Measurements from ENCODE around the gene NPIPA1. TPM values are rescaled to one million over a fixed set of nuclear protein-coding genes. Genes with fewer than 3 reads are reported as not detected.
"Not testable (repeated sequence)": the region's sequence is repeated elsewhere in the genome, so short reads cannot be mapped to it uniquely, and the experiment has no call there.

The NPIPA1 gene
- total and polyA plus RNA-seq, 5 donors: 40.7 to 76.6 (median 60.0) TPM

DNA sequence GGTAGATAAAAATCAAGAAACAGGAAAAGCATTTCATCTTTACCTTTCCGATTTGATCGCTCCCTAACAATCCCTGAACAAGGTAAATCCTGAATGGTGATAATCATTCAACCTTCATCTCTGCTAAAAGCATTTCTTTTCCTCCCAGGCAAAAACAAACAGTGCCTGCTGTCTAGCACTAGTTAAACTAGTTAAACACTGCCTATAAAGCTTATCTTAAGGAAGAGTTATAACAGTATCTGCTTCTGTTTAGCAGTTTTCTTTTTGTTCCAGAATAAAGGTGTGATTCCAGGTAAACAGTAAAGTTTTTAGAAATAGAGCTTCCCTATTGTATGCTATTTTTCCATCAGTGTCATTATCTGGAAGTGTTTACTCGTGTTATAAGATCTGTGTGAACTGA is 44.0 kb downstream of the NPIPA1 start:
- DNase-seq; intact Hi-C loops (cut with DNase I); H3K4me3 ChIP-seq (ENCODE audit: low read length); H3K9me3 ChIP-seq (ENCODE audit: control insufficient read depth, low read length); H3K27ac ChIP-seq (ENCODE audit: low read length); ATAC-seq; H3K27me3 ChIP-seq (ENCODE audit: control insufficient read depth, insufficient read depth); H3K4me1 ChIP-seq (ENCODE audit: control insufficient read depth, insufficient read depth, low read length): not testable (repeated sequence)
- 72% methylated on average over 3 of the region's 3 CpGs for WGBS

DNA sequence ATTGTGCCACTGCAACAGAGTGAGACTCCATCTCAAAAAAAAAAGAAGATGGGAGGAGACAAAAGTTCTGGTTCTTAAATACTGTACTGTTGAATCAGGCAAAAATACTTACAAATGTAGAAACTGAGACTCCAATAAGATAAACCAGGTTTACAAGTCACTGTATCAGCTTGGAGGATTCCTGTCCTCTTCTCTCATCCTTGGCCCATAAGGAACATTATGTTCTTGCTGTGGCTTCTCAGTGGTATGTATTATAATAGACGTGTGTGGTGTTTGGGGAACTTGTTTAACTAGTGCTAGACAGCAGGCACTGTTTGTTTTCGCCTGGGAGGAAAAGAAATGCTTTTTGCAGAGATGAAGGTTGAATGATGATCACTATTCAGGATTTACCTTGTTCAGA is 45.3 kb downstream of the NPIPA1 start:
- intact Hi-C loops (cut with DNase I); DNase-seq; H3K27me3 ChIP-seq (ENCODE audit: control insufficient read depth, insufficient read depth); H3K4me3 ChIP-seq (ENCODE audit: low read length); H3K9me3 ChIP-seq (ENCODE audit: control insufficient read depth, low read length); H3K4me1 ChIP-seq (ENCODE audit: control insufficient read depth, insufficient read depth, low read length); H3K27ac ChIP-seq (ENCODE audit: low read length): not testable (repeated sequence)
- whole genome bisulfite sequencing: 8% methylated on average over 1 of the region's 2 CpGs
- ATAC-seq: peak; percentile 29 to 48

DNA sequence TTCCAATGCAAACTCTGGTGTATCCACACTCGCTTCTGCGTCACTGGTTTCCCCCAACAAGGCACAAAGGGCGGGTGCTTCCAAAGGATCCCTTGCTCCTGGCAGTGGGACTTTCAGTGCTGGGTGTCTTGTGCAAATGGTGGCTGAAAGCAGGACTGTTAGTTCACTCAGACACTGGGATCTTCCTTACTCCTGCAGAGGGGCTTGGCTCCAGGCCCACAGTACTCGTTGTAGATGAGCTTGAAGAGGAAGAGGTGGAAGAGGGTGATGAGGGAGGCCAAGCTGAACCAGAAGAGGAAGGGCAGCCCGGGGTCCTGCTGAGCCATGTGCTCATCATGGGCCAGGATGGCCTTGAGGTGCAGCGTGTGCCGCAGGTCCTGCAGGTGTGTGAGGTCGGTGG is 50.8 kb downstream of the NPIPA1 start:
- H3K27me3 ChIP-seq (ENCODE audit: control insufficient read depth, insufficient read depth); H3K4me1 ChIP-seq (ENCODE audit: control insufficient read depth, insufficient read depth, low read length); intact Hi-C loops (cut with DNase I); H3K9me3 ChIP-seq (ENCODE audit: control insufficient read depth, low read length); H3K27ac ChIP-seq (ENCODE audit: low read length); H3K4me3 ChIP-seq (ENCODE audit: low read length): not testable (repeated sequence)
- DNase-seq (peak in 1 of 3 donors; percentile 48), ATAC-seq (peak; percentile 22 to 41)
- WGBS: 77% methylated on average over 8 of the region's 8 CpGs

GRCh38 chr16:14988661-14989191 is 51.5 kb downstream of the NPIPA1 start:
- H3K9me3 ChIP-seq (ENCODE audit: control insufficient read depth, low read length); intact Hi-C loops (cut with DNase I); H3K27me3 ChIP-seq (ENCODE audit: control insufficient read depth, insufficient read depth); H3K27ac ChIP-seq (ENCODE audit: low read length); H3K4me1 ChIP-seq (ENCODE audit: control insufficient read depth, insufficient read depth, low read length); H3K4me3 ChIP-seq (ENCODE audit: low read length): not testable (repeated sequence)
- peak; percentile 13 to 24 for ATAC-seq
- peak in 1 of 3 donors; percentile 59 for DNase-seq
- 91% methylated on average over 25 of the region's 25 CpGs for WGBS

GRCh38 chr16:14989291-14990281 is 52.3 kb downstream of the NPIPA1 start:
- H3K4me1 ChIP-seq (ENCODE audit: control insufficient read depth, insufficient read depth, low read length); H3K4me3 ChIP-seq (ENCODE audit: low read length); intact Hi-C loops (cut with DNase I); H3K27me3 ChIP-seq (ENCODE audit: control insufficient read depth, insufficient read depth); H3K9me3 ChIP-seq (ENCODE audit: control insufficient read depth, low read length); H3K27ac ChIP-seq (ENCODE audit: low read length): not testable (repeated sequence)
- WGBS: 73% methylated on average over 88 of the region's 98 CpGs
- peak in 2 of 3 donors; percentile 29 to 62 for DNase-seq
- peak; percentile 29 to 61 for ATAC-seq

GRCh38 chr16:14993277-14994151 is 56.3 kb downstream of the NPIPA1 start:
- ATAC-seq; H3K27ac ChIP-seq (ENCODE audit: low read length); H3K9me3 ChIP-seq (ENCODE audit: control insufficient read depth, low read length); H3K4me1 ChIP-seq (ENCODE audit: control insufficient read depth, insufficient read depth, low read length); H3K27me3 ChIP-seq (ENCODE audit: control insufficient read depth, insufficient read depth); intact Hi-C loops (cut with DNase I); H3K4me3 ChIP-seq (ENCODE audit: low read length); DNase-seq: not testable (repeated sequence)
- WGBS: 96% methylated on average over 6 of the region's 7 CpGs

DNA sequence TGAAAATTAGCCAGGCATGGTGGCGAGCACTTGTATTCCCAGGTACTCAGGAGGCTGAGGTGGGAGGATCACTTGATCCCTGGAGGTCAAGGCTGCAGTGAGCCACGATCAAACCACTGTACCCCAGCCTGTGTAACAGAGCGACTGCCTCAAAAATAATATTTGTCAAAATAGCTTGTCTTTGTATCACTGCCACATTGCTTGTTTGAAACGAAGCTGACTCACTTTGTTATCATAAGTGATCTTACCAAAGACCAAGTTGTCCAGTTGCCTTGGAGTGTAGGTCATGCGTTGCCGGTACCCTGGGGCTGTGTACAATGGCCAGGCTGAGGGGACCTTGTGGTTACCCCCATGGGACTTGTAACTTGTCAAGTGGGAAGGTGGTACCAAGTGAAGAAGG is 59.5 kb downstream of the NPIPA1 start:
- 90% methylated on average over 6 of the region's 6 CpGs for WGBS
- H3K27ac ChIP-seq (ENCODE audit: low read length); intact Hi-C loops (cut with DNase I); H3K9me3 ChIP-seq (ENCODE audit: control insufficient read depth, low read length); H3K27me3 ChIP-seq (ENCODE audit: control insufficient read depth, insufficient read depth); DNase-seq; H3K4me1 ChIP-seq (ENCODE audit: control insufficient read depth, insufficient read depth, low read length); H3K4me3 ChIP-seq (ENCODE audit: low read length): not testable (repeated sequence)
- ATAC-seq: peak in 1 of 2 donors; percentile 22

GRCh38 chr16:14998300-14998699 is 61.1 kb downstream of the NPIPA1 start:
- H3K27ac ChIP-seq (ENCODE audit: low read length); DNase-seq; intact Hi-C loops (cut with DNase I); H3K9me3 ChIP-seq (ENCODE audit: control insufficient read depth, low read length); H3K27me3 ChIP-seq (ENCODE audit: control insufficient read depth, insufficient read depth); H3K4me3 ChIP-seq (ENCODE audit: low read length); H3K4me1 ChIP-seq (ENCODE audit: control insufficient read depth, insufficient read depth, low read length): not testable (repeated sequence)
- 95% methylated on average over 7 of the region's 7 CpGs for WGBS
- ATAC-seq: peak in 1 of 2 donors; percentile 43

GRCh38 chr16:14999845-15000244 is 62.6 kb downstream of the NPIPA1 start:
- DNase-seq; H3K27me3 ChIP-seq (ENCODE audit: control insufficient read depth, insufficient read depth); H3K27ac ChIP-seq (ENCODE audit: low read length); H3K4me3 ChIP-seq (ENCODE audit: low read length); H3K4me1 ChIP-seq (ENCODE audit: control insufficient read depth, insufficient read depth, low read length); H3K9me3 ChIP-seq (ENCODE audit: control insufficient read depth, low read length); intact Hi-C loops (cut with DNase I): not testable (repeated sequence)
- peak in 1 of 2 donors; percentile 5 for ATAC-seq
- WGBS: 72% methylated on average over 3 of the region's 3 CpGs
